Parathyroid adenoma (tissue), 2 donors: ENCODE measurements around the gene LCN2.

Experiments
- H2AFZ ChIP-seq: fragments of 300-600 bp; sonication (generic); one replicate; pipeline ENCODE4 v1.7.0; 2017; ENCODE audit warnings: antibody characterized with exemption, mild to moderate bottlenecking
- H3K27ac ChIP-seq: fragments of 300-600 bp; sonication (generic); one replicate; pipeline ENCODE4 v1.7.0; 2017
- H3K27me3 ChIP-seq: fragments of 300-600 bp; sonication (generic); one replicate; pipeline ENCODE4 v1.7.0; 2017; ENCODE audit warnings: low read length; ENCODE audit not compliant: control insufficient read depth, insufficient read depth
- H3K36me3 ChIP-seq: fragments of 300-600 bp; sonication (generic); one replicate; pipeline ENCODE4 v1.7.0; 2017; ENCODE audit warnings: low read length; ENCODE audit not compliant: control insufficient read depth, insufficient read depth
- H3K4me1 ChIP-seq: fragments of 300-600 bp; sonication (generic); one replicate; pipeline ENCODE4 v1.7.0; 2017; ENCODE audit warnings: control low read depth
- H3K4me2 ChIP-seq: fragments of 300-600 bp; sonication (generic); one replicate; pipeline ENCODE4 v1.7.0; 2017; ENCODE audit warnings: low read length
- H3K4me3 ChIP-seq: fragments of 300-600 bp; sonication (generic); one replicate; pipeline ENCODE4 v1.7.0; 2017; ENCODE audit warnings: low read depth, low read length
- H3K79me2 ChIP-seq: fragments of 300-600 bp; sonication (generic); one replicate; pipeline ENCODE4 v1.7.0; 2017; ENCODE audit warnings: control low read depth
- H3K9ac ChIP-seq: fragments of 300-600 bp; sonication (generic); one replicate; pipeline ENCODE4 v1.7.0; 2017; ENCODE audit warnings: mild to moderate bottlenecking
- H3K9me3 ChIP-seq: fragments of 300-600 bp; sonication (generic); one replicate; pipeline ENCODE4 v1.7.0; 2017; ENCODE audit warnings: low read length; ENCODE audit not compliant: control insufficient read depth
- TF ChIP-seq, protein P1 (sequence below): fragments of 300-600 bp; sonication (generic); IDR thresholded peaks from one replicate; pipeline ENCODE4 v1.7.0; 2017; ENCODE audit warnings: antibody characterized with exemption, mild to moderate bottlenecking
- donor health status: primary hyperparathyroidism.

The LCN2 gene

DNA sequence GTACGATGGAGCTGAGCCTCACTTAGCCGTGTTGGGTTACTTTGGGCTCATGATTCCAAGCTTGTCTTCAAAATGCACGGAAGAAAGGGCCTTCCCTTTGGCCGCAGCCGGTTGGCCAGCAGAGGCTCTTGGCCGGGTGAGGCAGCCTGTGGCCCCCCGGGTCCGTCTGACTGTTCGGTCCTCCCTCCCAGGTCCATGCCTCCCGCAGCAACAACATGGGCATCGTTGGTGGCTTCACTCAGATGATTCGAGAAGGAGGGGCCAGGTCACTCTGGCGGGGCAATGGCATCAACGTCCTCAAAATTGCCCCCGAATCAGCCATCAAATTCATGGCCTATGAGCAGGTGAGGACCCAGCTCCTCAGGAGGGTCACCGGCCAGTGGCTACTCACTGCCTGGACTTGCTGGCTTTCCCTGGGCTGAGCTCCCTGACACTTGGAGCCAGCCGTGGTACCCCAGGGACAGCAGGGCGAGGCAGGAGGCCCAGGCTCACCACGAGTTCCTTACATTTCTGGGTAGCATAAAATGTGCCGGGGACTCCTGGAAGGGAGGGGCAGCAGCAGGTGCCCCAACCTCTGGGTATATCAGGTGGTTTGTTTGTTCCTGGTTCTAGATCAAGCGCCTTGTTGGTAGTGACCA lies 43.6 kb upstream of the LCN2 start:
- Histone ChIP-seq H3K27ac (no peak overlapping the region), H2AFZ (no peak overlapping the region), H3K4me3 (no peak overlapping the region), H3K36me3 (no peaks in the 10 kb centered on the region), H3K4me2 (no peak overlapping the region), H3K27me3 (no peaks in the 10 kb centered on the region), H3K4me1 (peaks cover 16% of the 10 kb centered on the region), H3K79me2 (peaks cover 4% of the 10 kb centered on the region), H3K9ac (no peak overlapping the region), H3K9me3 (no peaks in the 10 kb centered on the region)
- TF ChIP-seq, protein P1, sequence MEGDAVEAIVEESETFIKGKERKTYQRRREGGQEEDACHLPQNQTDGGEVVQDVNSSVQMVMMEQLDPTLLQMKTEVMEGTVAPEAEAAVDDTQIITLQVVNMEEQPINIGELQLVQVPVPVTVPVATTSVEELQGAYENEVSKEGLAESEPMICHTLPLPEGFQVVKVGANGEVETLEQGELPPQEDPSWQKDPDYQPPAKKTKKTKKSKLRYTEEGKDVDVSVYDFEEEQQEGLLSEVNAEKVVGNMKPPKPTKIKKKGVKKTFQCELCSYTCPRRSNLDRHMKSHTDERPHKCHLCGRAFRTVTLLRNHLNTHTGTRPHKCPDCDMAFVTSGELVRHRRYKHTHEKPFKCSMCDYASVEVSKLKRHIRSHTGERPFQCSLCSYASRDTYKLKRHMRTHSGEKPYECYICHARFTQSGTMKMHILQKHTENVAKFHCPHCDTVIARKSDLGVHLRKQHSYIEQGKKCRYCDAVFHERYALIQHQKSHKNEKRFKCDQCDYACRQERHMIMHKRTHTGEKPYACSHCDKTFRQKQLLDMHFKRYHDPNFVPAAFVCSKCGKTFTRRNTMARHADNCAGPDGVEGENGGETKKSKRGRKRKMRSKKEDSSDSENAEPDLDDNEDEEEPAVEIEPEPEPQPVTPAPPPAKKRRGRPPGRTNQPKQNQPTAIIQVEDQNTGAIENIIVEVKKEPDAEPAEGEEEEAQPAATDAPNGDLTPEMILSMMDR = no peak

DNA sequence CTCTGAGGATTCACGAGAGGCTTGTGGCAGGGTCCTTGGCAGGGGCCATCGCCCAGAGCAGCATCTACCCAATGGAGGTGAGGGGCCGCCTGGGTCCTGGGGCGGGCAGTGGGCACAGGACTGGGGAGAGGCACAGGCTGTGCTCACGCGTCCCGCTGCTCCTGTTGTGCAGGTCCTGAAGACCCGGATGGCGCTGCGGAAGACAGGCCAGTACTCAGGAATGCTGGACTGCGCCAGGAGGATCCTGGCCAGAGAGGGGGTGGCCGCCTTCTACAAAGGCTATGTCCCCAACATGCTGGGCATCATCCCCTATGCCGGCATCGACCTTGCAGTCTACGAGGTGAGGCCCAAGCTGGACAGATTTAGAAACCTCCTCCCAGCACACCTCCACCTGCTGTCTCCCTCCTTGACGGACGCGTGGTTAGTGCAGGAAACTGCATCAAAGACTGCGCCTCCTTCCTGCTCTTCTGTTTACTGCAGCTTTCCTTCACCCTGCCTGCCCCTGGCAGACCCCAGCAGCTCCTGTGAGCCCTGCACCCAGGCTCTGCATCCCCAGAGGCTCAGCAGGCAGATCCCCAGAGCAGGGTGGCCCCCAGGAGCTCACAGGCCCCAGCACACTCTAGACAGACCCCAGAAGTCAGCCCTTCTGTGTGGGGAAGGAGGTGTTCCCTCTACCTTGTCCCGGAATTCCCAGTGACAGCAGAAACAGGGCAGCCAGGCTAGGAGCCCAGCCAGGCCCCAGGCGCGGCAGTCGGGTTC lies 42.9 kb upstream of the LCN2 start:
- Histone ChIP-seq H3K4me2 (no peak overlapping the region), H3K9ac (no peak overlapping the region), H3K36me3 (no peaks in the 10 kb centered on the region), H2AFZ (no peak overlapping the region), H3K27ac (no peak overlapping the region), H3K27me3 (no peaks in the 10 kb centered on the region), H3K9me3 (no peaks in the 10 kb centered on the region), H3K79me2 (no peaks in the 10 kb centered on the region), H3K4me1 (peaks cover 14% of the 10 kb centered on the region), H3K4me3 (no peak overlapping the region)
- TF ChIP-seq, protein P1 = no peak

DNA sequence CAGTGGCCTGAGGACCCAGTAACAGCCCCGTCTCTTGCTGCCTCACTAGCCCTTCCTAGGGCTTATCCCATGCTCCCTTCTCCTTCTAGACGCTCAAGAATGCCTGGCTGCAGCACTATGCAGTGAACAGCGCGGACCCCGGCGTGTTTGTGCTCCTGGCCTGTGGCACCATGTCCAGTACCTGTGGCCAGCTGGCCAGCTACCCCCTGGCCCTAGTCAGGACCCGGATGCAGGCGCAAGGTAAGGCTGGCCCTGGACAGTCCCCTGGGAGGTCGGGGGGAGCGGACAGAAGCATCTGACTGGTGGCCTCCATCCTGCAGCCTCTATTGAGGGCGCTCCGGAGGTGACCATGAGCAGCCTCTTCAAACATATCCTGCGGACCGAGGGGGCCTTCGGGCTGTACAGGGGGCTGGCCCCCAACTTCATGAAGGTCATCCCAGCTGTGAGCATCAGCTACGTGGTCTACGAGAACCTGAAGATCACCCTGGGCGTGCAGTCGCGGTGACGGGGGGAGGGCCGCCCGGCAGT lies 42.2 kb upstream of the LCN2 start:
- H3K4me3 ChIP-seq = no peak overlapping the region
- no peak overlapping the region for H3K27ac ChIP-seq
- TF ChIP-seq, protein P1 = no peak
- no peak overlapping the region for H2AFZ ChIP-seq
- H3K4me1 ChIP-seq = peaks cover 13% of the 10 kb centered on the region
- no peaks in the 10 kb centered on the region for H3K36me3 ChIP-seq
- H3K4me2 ChIP-seq = no peak overlapping the region
- no peaks in the 10 kb centered on the region for H3K9me3 ChIP-seq
- H3K9ac ChIP-seq = no peak overlapping the region
- H3K79me2 ChIP-seq = no peaks in the 10 kb centered on the region
- H3K27me3 ChIP-seq = no peaks in the 10 kb centered on the region

DNA sequence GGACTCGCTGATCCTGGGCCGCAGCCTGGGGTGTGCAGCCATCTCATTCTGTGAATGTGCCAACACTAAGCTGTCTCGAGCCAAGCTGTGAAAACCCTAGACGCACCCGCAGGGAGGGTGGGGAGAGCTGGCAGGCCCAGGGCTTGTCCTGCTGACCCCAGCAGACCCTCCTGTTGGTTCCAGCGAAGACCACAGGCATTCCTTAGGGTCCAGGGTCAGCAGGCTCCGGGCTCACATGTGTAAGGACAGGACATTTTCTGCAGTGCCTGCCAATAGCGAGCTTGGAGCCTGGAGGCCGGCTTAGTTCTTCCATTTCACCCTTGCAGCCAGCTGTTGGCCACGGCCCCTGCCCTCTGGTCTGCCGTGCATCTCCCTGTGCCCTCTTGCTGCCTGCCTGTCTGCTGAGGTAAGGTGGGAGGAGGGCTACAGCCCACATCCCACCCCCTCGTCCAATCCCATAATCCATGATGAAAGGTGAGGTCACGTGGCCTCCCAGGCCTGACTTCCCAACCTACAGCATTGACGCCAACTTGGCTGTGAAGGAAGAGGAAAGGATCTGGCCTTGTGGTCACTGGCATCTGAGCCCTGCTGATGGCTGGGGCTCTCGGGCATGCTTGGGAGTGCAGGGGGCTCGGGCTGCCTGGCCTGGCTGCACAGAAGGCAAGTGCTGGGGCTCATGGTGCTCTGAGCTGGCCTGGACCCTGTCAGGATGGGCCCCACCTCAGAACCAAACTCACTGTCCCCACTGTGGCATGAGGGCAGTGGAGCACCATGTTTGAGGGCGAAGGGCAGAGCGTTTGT lies 41.6 kb upstream of the LCN2 start:
- no peak overlapping the region for H3K4me2 ChIP-seq
- H3K79me2 ChIP-seq = no peaks in the 10 kb centered on the region
- no peak overlapping the region for H3K4me3 ChIP-seq
- H3K27me3 ChIP-seq = no peaks in the 10 kb centered on the region
- no peak overlapping the region for H3K9ac ChIP-seq
- H3K36me3 ChIP-seq = no peaks in the 10 kb centered on the region
- no peaks in the 10 kb centered on the region for H3K9me3 ChIP-seq
- TF ChIP-seq, protein P1 = no peak
- no peak overlapping the region for H3K27ac ChIP-seq
- H2AFZ ChIP-seq = no peak overlapping the region
- peaks cover 7% of the 10 kb centered on the region for H3K4me1 ChIP-seq
